Amniotic stem cell (primary cell): Measurements from ENCODE around the gene CIZ1.

Experiments
- DNase-seq: peaks from one replicate; lab custom pipeline; 2025; lab: John Stamatoyannopoulos, UW

The CIZ1 gene

DNA sequence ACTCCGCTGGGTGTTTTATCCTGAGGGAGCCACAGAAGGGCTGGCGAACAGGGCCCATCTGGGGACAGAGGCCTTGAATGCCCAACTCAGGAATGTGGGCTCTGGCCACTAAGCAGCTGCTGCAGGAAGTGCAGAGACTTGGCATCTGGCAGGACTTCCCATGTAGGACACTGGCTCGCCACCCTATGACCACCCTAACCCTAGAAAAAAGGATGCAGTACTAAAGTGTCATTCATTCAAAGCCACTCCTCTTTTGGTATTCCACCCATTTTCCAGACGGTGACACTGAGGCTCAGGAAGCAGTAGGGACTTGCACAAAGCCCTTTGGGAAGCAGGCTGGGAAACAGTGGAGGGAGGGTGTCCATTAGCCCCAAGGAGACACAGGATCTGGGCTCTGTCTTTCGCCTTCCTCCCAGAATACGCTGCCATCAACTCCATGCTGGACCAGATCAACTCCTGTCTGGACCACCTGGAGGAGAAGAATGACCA is 28.3 kb downstream of the CIZ1 start:
- no peak for DNase-seq

- DNase-seq, result no peak
Measured at GRCh38 chr9:128162215-128163026, 29.0 kb downstream of the CIZ1 start.

DNA sequence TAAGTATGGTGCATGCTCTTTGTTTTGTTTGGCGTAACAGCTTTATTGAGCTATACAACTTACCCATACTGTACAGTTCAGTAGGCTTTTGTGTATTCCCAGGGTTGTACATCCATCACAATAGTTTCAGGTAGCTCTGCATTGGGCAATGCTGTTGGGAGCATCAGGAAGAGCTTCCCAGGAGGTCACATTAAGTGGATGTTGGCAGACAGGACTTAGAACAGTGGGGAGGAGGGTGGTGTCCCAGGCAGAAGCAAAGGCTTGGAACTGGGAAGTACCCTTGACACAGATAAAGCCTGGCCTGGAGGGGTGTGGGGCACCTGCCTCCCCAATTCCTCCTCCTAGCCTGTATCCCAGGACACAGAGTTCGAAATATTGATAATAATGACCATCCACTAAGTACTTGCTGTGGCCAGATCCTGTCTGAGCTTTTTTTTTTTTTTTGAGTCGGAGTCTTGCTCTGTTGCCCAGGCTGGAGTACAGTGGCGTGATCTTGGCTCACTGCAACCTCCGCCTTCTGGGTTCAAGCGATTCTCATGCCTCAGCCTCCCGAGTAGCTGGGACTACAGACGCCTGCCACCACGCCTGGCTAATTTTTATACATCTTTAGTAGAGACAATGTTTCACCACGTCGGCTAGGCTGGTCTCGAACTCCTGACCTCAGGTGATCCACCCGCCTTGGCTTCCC is 30.0 kb downstream of the CIZ1 start:
- no peak for DNase-seq

- DNase-seq, result peak; percentile 5
Measured at GRCh38 chr9:128160603-128160987, 30.8 kb downstream of the CIZ1 start.

DNA sequence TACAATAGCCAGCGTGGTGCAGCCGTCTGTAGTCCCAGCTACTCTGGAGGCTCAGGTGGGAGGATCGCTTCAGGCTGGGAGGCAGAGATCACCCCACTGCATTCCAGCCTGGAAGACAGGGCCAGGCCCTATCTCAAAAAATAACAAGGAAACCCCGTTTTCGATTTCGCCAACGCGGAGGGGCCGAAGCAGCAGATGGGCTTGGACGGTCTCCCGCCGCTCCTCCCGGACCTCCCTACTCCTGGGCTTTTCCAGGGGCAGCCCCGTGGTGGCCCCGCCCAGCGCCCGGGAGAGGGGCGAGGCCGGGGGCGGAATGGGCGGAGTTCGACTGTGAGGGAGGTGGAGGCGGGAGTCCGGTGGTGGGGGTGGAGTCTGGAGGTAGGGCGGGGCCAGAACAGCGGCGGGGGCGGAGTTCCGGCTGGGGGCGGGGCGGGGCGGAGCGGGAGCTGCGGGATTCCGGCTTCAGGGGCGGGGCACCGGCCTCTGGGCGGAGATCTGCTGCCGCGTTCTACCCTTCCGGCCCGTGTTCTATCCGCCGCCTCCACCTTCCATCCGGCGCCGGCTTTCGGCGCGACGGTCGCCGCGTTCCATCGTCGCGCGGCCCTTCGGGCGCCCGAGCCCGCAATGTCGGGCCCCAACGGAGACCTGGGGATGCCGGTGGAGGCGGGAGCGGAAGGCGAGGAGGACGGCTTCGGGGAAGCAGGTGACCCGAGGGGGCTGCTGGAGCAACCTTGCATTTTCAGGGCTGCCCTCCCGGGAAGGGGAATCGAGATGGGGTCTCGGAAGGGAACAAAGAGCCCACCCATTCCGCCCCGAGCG is 31.4 kb downstream of the CIZ1 start, which contains the start of gene BBLN:
TSS of gene BBLN (plus strand) at position 482 of the 819 bp plus-strand sequence. CDS start at position 625, 143 bp downstream.
- DNase-seq, result peak; percentile 88

DNA sequence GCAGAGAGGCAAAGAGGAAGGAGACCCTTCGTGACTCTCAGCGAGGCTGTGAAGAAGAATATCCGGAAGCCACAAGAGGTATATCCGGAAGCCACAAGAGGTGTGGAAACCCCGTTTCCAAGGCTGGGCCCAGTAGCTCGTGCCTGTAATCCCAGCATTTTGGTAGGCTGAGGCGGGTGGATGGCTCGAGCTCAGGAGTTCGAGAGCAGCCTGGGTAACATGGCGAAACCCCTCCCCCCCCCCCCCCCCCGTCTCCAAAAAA is 31.9 kb downstream of the CIZ1 start:
- DNase-seq, result no peak

- no peak for DNase-seq
Measured at GRCh38 chr9:128155736-128156500, 35.5 kb downstream of the CIZ1 start.

DNA sequence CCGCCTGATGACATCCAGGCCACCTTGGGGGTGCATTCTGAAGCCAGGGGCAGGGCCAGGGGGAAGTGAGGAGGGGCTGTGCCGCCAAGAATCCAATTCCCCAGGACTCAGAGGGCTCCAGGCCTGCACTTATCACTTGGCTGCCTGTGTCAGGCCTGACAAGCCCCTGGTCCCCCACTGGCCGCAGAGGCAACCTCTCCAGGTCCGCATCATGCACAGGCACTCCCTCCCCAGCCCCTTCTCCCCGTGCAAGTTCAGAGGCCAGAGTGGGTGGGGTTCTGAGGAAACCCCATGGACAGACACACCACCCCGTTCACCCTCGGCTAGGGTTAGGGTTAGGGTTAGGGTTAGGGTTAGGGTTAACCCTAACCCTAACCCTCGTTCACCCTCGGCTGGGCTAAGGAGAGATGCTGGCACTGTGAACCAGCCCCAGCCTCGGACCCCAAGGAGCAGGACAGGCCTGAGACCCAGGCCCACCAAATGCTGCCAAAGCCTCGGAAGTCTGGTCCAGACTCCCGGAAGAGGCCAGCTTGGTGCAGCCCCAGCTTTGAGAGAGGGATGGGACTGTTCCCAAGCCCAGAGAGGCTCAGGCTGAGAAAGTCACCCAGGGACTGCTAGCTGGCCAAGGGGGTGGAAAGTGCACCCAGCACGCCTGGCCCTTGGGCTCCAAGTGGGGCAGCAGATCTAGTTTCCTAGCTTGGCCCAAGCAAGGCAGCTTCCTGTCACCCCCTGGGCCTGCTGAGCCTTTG is 37.3 kb downstream of the CIZ1 start:
- DNase-seq, result no peak

- DNase-seq, result no peak
Measured at GRCh38 chr9:128153060-128153946, 38.1 kb downstream of the CIZ1 start.

DNA sequence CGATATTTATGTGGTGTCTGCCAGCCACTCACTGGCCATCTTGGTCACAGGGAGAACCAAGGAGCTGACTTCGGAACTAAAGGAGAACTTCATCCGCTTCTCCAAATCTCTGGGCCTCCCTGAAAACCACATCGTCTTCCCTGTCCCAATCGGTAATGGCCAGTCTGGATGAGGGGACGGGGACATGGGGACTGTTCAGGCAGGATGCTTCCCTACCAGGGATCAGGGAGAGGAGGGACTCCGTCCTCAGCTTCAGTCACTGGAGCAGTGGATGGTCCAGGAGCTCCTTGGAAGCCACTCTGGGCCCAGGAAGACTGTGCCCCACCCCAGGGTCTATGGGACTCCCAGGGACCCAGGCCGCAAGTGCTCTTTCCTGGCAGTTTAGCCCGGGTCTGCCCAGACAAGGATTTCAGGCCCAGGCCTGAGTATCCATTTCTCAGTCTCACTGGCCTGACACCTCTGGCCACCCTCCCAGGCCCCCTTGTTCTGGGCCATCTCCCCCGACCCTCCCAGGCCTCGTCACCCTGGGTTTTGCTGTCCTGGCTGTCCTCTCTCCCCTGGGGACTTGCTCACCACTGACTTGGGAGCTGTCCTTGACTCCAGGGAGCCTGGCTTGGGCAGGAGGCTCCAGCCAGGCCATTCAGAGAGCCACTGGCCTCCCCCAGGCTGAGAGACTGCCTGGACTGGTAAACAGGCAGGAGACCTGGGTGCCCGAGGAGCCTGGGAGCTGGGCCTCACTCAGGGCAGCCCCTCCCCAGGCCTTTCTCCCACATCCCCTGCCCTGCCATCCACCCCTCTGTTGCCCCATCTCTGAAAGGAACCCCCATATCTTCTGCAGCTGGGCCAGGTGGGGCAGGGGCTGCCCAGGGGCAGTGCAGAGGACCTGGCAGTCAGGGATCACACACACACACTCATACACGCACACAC is 39.0 kb downstream of the CIZ1 start:
- no peak for DNase-seq

DNA sequence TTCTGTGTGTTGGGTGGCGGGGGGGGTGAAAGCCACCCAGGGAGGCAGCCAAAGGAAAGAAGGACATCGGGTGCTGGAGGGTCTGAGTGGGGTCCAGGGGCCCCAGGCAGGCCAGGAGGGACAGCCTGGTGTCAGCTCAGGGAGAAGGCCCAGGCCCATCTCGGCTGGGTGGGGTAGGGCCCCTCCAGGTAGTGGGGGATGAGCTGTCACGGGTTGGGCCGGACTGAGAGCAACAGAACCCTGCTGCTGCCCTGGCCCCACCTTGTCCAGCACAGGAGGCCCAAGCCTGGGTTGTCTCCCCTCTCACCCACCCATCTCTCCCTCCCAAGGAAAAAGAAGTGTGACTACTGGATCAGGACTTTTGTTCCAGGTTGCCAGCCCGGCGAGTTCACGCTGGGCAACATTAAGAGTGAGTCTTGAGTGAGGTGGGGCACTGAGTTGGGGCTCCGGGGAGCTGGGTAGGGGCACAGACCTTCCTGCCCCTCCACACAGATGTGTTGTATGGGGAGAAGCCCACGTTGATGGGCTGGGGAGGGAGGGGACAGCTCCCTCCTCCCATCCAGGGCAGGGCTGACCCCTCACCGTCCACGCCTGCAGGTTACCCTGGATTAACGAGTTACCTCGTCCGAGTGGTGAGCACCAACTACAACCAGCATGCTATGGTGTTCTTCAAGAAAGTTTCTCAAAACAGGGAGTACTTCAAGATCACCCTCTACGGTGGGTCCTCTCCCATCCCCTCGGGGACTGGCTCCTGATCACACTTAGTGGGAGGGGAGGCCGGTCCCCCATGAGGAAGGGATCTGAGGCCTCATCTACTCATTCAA is 39.9 kb downstream of the CIZ1 start:
- DNase-seq, result no peak

GRCh38 chr9:128150594-128151308 is 40.6 kb downstream of the CIZ1 start:
- DNase-seq, result no peak

GRCh38 chr9:128149951-128150593 is 41.3 kb downstream of the CIZ1 start:
- no peak for DNase-seq

- DNase-seq, result no peak
Measured at GRCh38 chr9:128149001-128149701, 42.2 kb downstream of the CIZ1 start, which contains the start of gene LCN2. TSS of gene LCN2 (plus strand) at chr9:128149453. CDS start at chr9:128149526, 73 bp downstream.

DNA sequence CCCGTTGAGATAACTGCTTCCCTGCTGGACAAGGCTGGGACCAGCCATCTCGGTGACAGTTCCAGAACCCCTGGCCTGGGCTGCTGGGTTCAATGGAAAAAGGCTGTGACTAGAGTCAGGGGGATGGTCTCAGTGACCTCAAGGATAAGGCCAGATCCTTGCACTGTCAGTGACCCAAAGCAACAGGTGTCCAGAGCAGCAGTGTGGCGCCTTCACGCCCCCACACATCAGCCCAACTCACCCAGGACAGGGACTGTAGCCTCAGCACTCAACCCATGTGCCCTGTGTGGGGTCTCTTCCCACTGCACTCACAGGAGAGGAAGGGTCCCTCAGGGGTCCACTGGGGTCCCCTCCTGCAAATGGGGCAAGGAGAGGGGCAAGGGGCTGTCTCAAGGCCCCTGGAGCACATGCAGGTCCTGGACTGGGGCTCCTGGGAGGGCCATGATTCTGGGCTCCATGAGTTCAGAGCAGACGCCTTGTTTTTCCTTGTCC is 42.8 kb downstream of the CIZ1 start:
- DNase-seq, result no peak

- DNase-seq, result no peak
Measured at GRCh38 chr9:128146591-128147120, 44.7 kb downstream of the CIZ1 start.
